Hepatocyte (in vitro differentiated cells): Measurements from ENCODE around the gene KLRK1.

Experiments used
- EZH2 ChIP-seq: fragments of 200-600 bp; sonication (generic); IDR thresholded peaks from 2 replicates; pipeline ENCODE4 v1.6.1; 2016; ENCODE audit warnings: antibody characterized with exemption, mild to moderate bottlenecking, borderline replicate concordance
- EZH2phosphoT487 ChIP-seq: fragments of 200-600 bp; sonication (generic); IDR thresholded peaks from one replicate; pipeline ENCODE4 v1.6.1; 2018; ENCODE audit warnings: antibody characterized with exemption, mild to moderate bottlenecking, low read depth, moderate library complexity; ENCODE audit not compliant: unreplicated experiment, severe bottlenecking
- TF ChIP-seq, protein P1 (sequence below): fragments of 200-600 bp; sonication (generic); IDR thresholded peaks from 2 replicates; pipeline ENCODE4 v1.5.1; 2016; ENCODE audit warnings: antibody characterized with exemption, mild to moderate bottlenecking; ENCODE audit not compliant: poor library complexity

GRCh38 chr12:10363658-10363913 lies 26.3 kb downstream of the KLRK1 start:
- TF ChIP-seq, protein P1, sequence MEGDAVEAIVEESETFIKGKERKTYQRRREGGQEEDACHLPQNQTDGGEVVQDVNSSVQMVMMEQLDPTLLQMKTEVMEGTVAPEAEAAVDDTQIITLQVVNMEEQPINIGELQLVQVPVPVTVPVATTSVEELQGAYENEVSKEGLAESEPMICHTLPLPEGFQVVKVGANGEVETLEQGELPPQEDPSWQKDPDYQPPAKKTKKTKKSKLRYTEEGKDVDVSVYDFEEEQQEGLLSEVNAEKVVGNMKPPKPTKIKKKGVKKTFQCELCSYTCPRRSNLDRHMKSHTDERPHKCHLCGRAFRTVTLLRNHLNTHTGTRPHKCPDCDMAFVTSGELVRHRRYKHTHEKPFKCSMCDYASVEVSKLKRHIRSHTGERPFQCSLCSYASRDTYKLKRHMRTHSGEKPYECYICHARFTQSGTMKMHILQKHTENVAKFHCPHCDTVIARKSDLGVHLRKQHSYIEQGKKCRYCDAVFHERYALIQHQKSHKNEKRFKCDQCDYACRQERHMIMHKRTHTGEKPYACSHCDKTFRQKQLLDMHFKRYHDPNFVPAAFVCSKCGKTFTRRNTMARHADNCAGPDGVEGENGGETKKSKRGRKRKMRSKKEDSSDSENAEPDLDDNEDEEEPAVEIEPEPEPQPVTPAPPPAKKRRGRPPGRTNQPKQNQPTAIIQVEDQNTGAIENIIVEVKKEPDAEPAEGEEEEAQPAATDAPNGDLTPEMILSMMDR = no peak
- TF ChIP-seq EZH2 = no peak
- no peak for TF ChIP-seq EZH2phosphoT487
